H1 (cell line): ENCODE data around the gene NAA10. TPM values are rescaled to one million over a fixed set of nuclear protein-coding genes. Genes with fewer than 3 reads are reported as not detected.

Experiments
- ATF2 ChIP-seq: IDR thresholded peaks from 2 replicates; pipeline ENCODE4 v1.6.1; 2012; ENCODE audit warnings: low read length, inconsistent platforms
- EP300 ChIP-seq, 2 experiments: IDR thresholded peaks; 1 replicate in 1 of 2; 2 replicates in 1 of 2; pipeline ENCODE4 v1.6.1; 2011 to 2012; ENCODE audit warnings: low read depth in 2 of 2, low read length in 2 of 2, mild to moderate bottlenecking in 2 of 2, borderline replicate concordance in 1 of 2, inconsistent platforms in 1 of 2, moderate library complexity in 1 of 2
- MAFK ChIP-seq: IDR thresholded peaks from 2 replicates; pipeline ENCODE4 v1.6.1; 2012; ENCODE audit warnings: low read depth, mild to moderate bottlenecking, improper control_type of control experiment, low read length
- NANOG ChIP-seq: IDR thresholded peaks from 2 replicates; pipeline ENCODE4 v1.6.1; 2011; ENCODE audit warnings: low read length, low read depth, mild to moderate bottlenecking, inconsistent platforms; ENCODE audit not compliant: insufficient read depth, poor library complexity, severe bottlenecking
- RBBP5 ChIP-seq: IDR thresholded peaks from 2 replicates; pipeline ENCODE4 v1.7.1; 2012; ENCODE audit warnings: low read depth, mild to moderate bottlenecking, inconsistent platforms, low read length, moderate library complexity, borderline replicate concordance
- RFX5 ChIP-seq: IDR thresholded peaks from 2 replicates; pipeline ENCODE4 v1.6.1; 2011; ENCODE audit warnings: low read depth, low read length, improper control_type of control experiment, borderline replicate concordance
- SIX5 ChIP-seq: IDR thresholded peaks from 2 replicates; pipeline ENCODE4 v1.6.1; 2011; ENCODE audit warnings: mild to moderate bottlenecking, low read depth, low read length
- polyA plus RNA-seq, 7 experiments: library from polyadenylated mRNA; depleted of rRNA in 3 of 7; stranded (reverse) in 5 of 7; unstranded in 2 of 7; fragments of >200 nt in 5 of 7; fragments of 200-250 nt in 2 of 7; gene quantifications; 1 replicate in 5 of 7; 2 replicates in 1 of 7; 4 replicates in 1 of 7; pipeline versions ENCODE4 v1.2.1 to v1.2.3, GENCODE V29; 2011 to 2013; ENCODE audit warnings: missing spikeins in 2 of 7, mixed read lengths in 2 of 7
- total RNA-seq: library from RNA; stranded (reverse); fragmentation: NEBNext Ultra II Directional; extraction: Animal tissue kit (Norgen Biotek cat#: 25700); gene quantifications from 2 replicates; pipeline ENCODE4 v1.2.1, GENCODE V29; 2021

NAA10 gene
- total and polyA plus RNA-seq, 2 of the 8 experiments (the other 6 are each of a cell fraction or from before 2014, with no cell fraction given): 80.4 to 98.8 TPM

- TF ChIP-seq EP300 (IDR thresholded peaks at IDR 0.05; ENCODE audit: borderline replicate concordance in 1 of 2, low read depth in 2 of 2, low read length in 2 of 2): no peak
- no peak for TF ChIP-seq RFX5
- no peak for TF ChIP-seq ATF2
- TF ChIP-seq NANOG: no peak
- TF ChIP-seq SIX5: no peak
- TF ChIP-seq MAFK: no peak
- no peak for TF ChIP-seq RBBP5
Measured at GRCh38 chrX:153967536-153968224, 32.8 kb upstream of the NAA10 start (continued).
